Measurements from ENCODE around the gene MTA1. TPM values are rescaled to one million over a fixed set of nuclear protein-coding genes. Genes with fewer than 3 reads are reported as not detected.

Gene MTA1
- polyA plus RNA-seq, 2 donors = 37.4 to 70.4 TPM

GRCh38 chr14:105472486-105472991 is 52.9 kb downstream of the MTA1 start:
- Histone ChIP-seq H3K27me3 (ENCODE audit: control insufficient read depth in 1 of 2, insufficient read depth in 2 of 2, low read length in 2 of 2) (no peaks in the 10 kb centered on the region), H3K27ac (ENCODE audit: low read depth in 2 of 2, low read length in 1 of 2) (peak overlapping the region; percentile 91 to 93), H3K36me3 (ENCODE audit: control insufficient read depth in 2 of 2, insufficient read depth in 2 of 2, low read length in 1 of 2) (peaks cover 0 to 3% of the 10 kb centered on the region in 2 donors), H3K4me3 (ENCODE audit: low read depth in 1 of 2, low read length in 2 of 2) (no peak overlapping the region), H3K9me3 (ENCODE audit: control insufficient read depth in 2 of 2, insufficient read depth in 1 of 2, low read depth in 1 of 2, low read length in 1 of 2) (no peaks in the 10 kb centered on the region), H3K4me1 (ENCODE audit: control insufficient read depth in 2 of 2, insufficient read depth in 2 of 2, low read length in 1 of 2) (peaks cover 20 to 62% of the 10 kb centered on the region in 2 donors)
- WGBS, 2 donors = 40 to 46% methylated on average over 11 to 12 of the region's 12 CpGs

GRCh38 chr14:105473033-105473676 is 53.5 kb downstream of the MTA1 start:
- Histone ChIP-seq H3K27ac (ENCODE audit: low read depth in 2 of 2, low read length in 1 of 2) (peak overlapping the region; percentile 91 to 93), H3K4me3 (ENCODE audit: low read depth in 1 of 2, low read length in 2 of 2) (peak overlapping the region in 1 of 2 donors; percentile 67), H3K36me3 (ENCODE audit: control insufficient read depth in 2 of 2, insufficient read depth in 2 of 2, low read length in 1 of 2) (peaks cover 0 to 3% of the 10 kb centered on the region in 2 donors), H3K9me3 (ENCODE audit: control insufficient read depth in 2 of 2, insufficient read depth in 1 of 2, low read depth in 1 of 2, low read length in 1 of 2) (no peaks in the 10 kb centered on the region), H3K4me1 (ENCODE audit: control insufficient read depth in 2 of 2, insufficient read depth in 2 of 2, low read length in 1 of 2) (peaks cover 17 to 58% of the 10 kb centered on the region in 2 donors), H3K27me3 (ENCODE audit: control insufficient read depth in 1 of 2, insufficient read depth in 2 of 2, low read length in 2 of 2) (no peaks in the 10 kb centered on the region)
- WGBS, 2 donors = 13 to 16% methylated on average over 5 to 7 of the region's 7 CpGs

GRCh38 chr14:105473677-105474482 is 54.3 kb downstream of the MTA1 start:
- H3K27ac ChIP-seq (ENCODE audit: low read depth in 2 of 2, low read length in 1 of 2) = peak overlapping the region; percentile 91 to 93
- 1 to 5% methylated on average over 41 to 60 of the region's 60 CpGs for whole genome bisulfite sequencing, 2 donors
- peak overlapping the region; percentile 62 to 67 for H3K4me3 ChIP-seq (ENCODE audit: low read depth in 1 of 2, low read length in 2 of 2)
- peaks cover 17 to 52% of the 10 kb centered on the region in 2 donors for H3K4me1 ChIP-seq (ENCODE audit: control insufficient read depth in 2 of 2, insufficient read depth in 2 of 2, low read length in 1 of 2)
- H3K36me3 ChIP-seq (ENCODE audit: control insufficient read depth in 2 of 2, insufficient read depth in 2 of 2, low read length in 1 of 2) = peaks cover 0 to 3% of the 10 kb centered on the region in 2 donors
- no peaks in the 10 kb centered on the region for H3K9me3 ChIP-seq (ENCODE audit: control insufficient read depth in 2 of 2, insufficient read depth in 1 of 2, low read depth in 1 of 2, low read length in 1 of 2)
- no peaks in the 10 kb centered on the region for H3K27me3 ChIP-seq (ENCODE audit: control insufficient read depth in 1 of 2, insufficient read depth in 2 of 2, low read length in 2 of 2)

- no peaks in the 10 kb centered on the region for H3K27me3 ChIP-seq (ENCODE audit: control insufficient read depth in 1 of 2, insufficient read depth in 2 of 2, low read length in 2 of 2)
These were observed 55.0 kb downstream of the MTA1 start, which contains the start of gene CRIP2 for GRCh38 chr14:105474483-105475268. CRIP2 (plus strand) TSS chr14:105474821; CDS start chr14:105474863, 42 bp downstream.

GRCh38 chr14:105475269-105476096 is 55.9 kb downstream of the MTA1 start:
- WGBS, 2 donors = 3 to 7% methylated on average over 47 to 48 of the region's 48 CpGs
- H3K4me1 ChIP-seq (ENCODE audit: control insufficient read depth in 2 of 2, insufficient read depth in 2 of 2, low read length in 1 of 2) = peaks cover 17 to 43% of the 10 kb centered on the region in 2 donors
- no peaks in the 10 kb centered on the region for H3K9me3 ChIP-seq (ENCODE audit: control insufficient read depth in 2 of 2, insufficient read depth in 1 of 2, low read depth in 1 of 2, low read length in 1 of 2)
- no peaks in the 10 kb centered on the region for H3K27me3 ChIP-seq (ENCODE audit: control insufficient read depth in 1 of 2, insufficient read depth in 2 of 2, low read length in 2 of 2)
- no peaks in the 10 kb centered on the region for H3K36me3 ChIP-seq (ENCODE audit: control insufficient read depth in 2 of 2, insufficient read depth in 2 of 2, low read length in 1 of 2)
- H3K27ac ChIP-seq (ENCODE audit: low read depth in 2 of 2, low read length in 1 of 2) = peak overlapping the region; percentile 91 to 93
- H3K4me3 ChIP-seq (ENCODE audit: low read depth in 1 of 2, low read length in 2 of 2) = peak overlapping the region; percentile 67

More at GRCh38 chr14:105474483-105475268, 55.0 kb downstream of the MTA1 start, which contains the start of gene CRIP2:
- H3K4me3 ChIP-seq (ENCODE audit: low read depth in 1 of 2, low read length in 2 of 2) = peak within 1 kb of the TSS; percentile 67
- peaks cover 17 to 44% of the 10 kb centered on the region in 2 donors for H3K4me1 ChIP-seq (ENCODE audit: control insufficient read depth in 2 of 2, insufficient read depth in 2 of 2, low read length in 1 of 2)
- 0 to 1% methylated on average over 72 to 118 of the region's 118 CpGs for WGBS, 2 donors
- peaks cover 0 to 2% of the 10 kb centered on the region in 2 donors for H3K36me3 ChIP-seq (ENCODE audit: control insufficient read depth in 2 of 2, insufficient read depth in 2 of 2, low read length in 1 of 2)
- H3K9me3 ChIP-seq (ENCODE audit: control insufficient read depth in 2 of 2, insufficient read depth in 1 of 2, low read depth in 1 of 2, low read length in 1 of 2) = no peaks in the 10 kb centered on the region
- H3K27ac ChIP-seq (ENCODE audit: low read depth in 2 of 2, low read length in 1 of 2) = peak within 1 kb of the TSS; percentile 91 to 93

GRCh38 chr14:105476097-105476830 is 56.6 kb downstream of the MTA1 start:
- no peaks in the 10 kb centered on the region for H3K27me3 ChIP-seq (ENCODE audit: control insufficient read depth in 1 of 2, insufficient read depth in 2 of 2, low read length in 2 of 2)
- peaks cover 17 to 47% of the 10 kb centered on the region in 2 donors for H3K4me1 ChIP-seq (ENCODE audit: control insufficient read depth in 2 of 2, insufficient read depth in 2 of 2, low read length in 1 of 2)
- H3K9me3 ChIP-seq (ENCODE audit: control insufficient read depth in 2 of 2, insufficient read depth in 1 of 2, low read depth in 1 of 2, low read length in 1 of 2) = no peaks in the 10 kb centered on the region
- peak overlapping the region; percentile 91 to 93 for H3K27ac ChIP-seq (ENCODE audit: low read depth in 2 of 2, low read length in 1 of 2)
- 11 to 25% methylated on average over 20 to 21 of the region's 21 CpGs for WGBS, 2 donors
- peak overlapping the region; percentile 67 for H3K4me3 ChIP-seq (ENCODE audit: low read depth in 1 of 2, low read length in 2 of 2)
- no peaks in the 10 kb centered on the region for H3K36me3 ChIP-seq (ENCODE audit: control insufficient read depth in 2 of 2, insufficient read depth in 2 of 2, low read length in 1 of 2)

GRCh38 chr14:105476831-105477659 is 57.4 kb downstream of the MTA1 start:
- H3K27ac ChIP-seq (ENCODE audit: low read depth in 2 of 2, low read length in 1 of 2) = peak overlapping the region; percentile 91 to 93
- H3K27me3 ChIP-seq (ENCODE audit: control insufficient read depth in 1 of 2, insufficient read depth in 2 of 2, low read length in 2 of 2) = no peaks in the 10 kb centered on the region
- 43 to 46% methylated on average over 16 of the region's 16 CpGs for WGBS, 2 donors
- H3K4me1 ChIP-seq (ENCODE audit: control insufficient read depth in 2 of 2, insufficient read depth in 2 of 2, low read length in 1 of 2) = peaks cover 17 to 52% of the 10 kb centered on the region in 2 donors
- no peaks in the 10 kb centered on the region for H3K9me3 ChIP-seq (ENCODE audit: control insufficient read depth in 2 of 2, insufficient read depth in 1 of 2, low read depth in 1 of 2, low read length in 1 of 2)
- H3K4me3 ChIP-seq (ENCODE audit: low read depth in 1 of 2, low read length in 2 of 2) = peak overlapping the region; percentile 67
- no peaks in the 10 kb centered on the region for H3K36me3 ChIP-seq (ENCODE audit: control insufficient read depth in 2 of 2, insufficient read depth in 2 of 2, low read length in 1 of 2)

Measured in esophagus (tissue), 2 donors.